IMR-90 (cell line): ENCODE measurements around the gene PSAP. TPM values are rescaled to one million over a fixed set of nuclear protein-coding genes. Genes with fewer than 3 reads are reported as not detected.

Experiments used
- ATAC-seq: fragments of 200-7000 bp; cut with Tn5 transposase; 2 replicates; pipeline ENCODE4 v1.9.1; 2020; ENCODE audit warnings: low read depth, mild to moderate bottlenecking, moderate library complexity
- BruUV-seq: library from RNA; stranded (reverse); fragments of 400-500 nt; replicated peaks from 2 replicates; lab custom pipeline; 2021; lab: Mats Ljungman, UMichigan
- CTCF ChIA-PET: fragments of 300-600 bp; formaldehyde crosslinking; extraction: SDS; loops from one replicate; lab custom pipeline; 2021; ENCODE audit warnings: antibody characterized with exemption; lab: Yijun Ruan, JAX
- POLR2A ChIA-PET: fragments of 300-600 bp; sonication (Branson Sonifier 250); formaldehyde crosslinking; loops from one replicate; lab custom pipeline; 2022; ENCODE audit warnings: antibody characterized with exemption; ENCODE audit not compliant: unreplicated experiment; lab: Charles Lee
- DNase-seq: peaks from one replicate; pipeline ENCODE4 v3.0.0; 2013
- H2AFZ ChIP-seq: replicated peaks from 2 replicates; pipeline ENCODE3; 2013; ENCODE audit warnings: low read length, mild to moderate bottlenecking; ENCODE audit not compliant: poor library complexity
- H2AK5ac ChIP-seq: 2 replicates; pipeline ENCODE4 v1.6.1; 2013; ENCODE audit warnings: low read depth, low read length, inconsistent platforms
- H2AK9ac ChIP-seq: replicated peaks from 2 replicates; pipeline ENCODE3; 2013; ENCODE audit warnings: mild to moderate bottlenecking, low read depth, low read length, moderate library complexity; ENCODE audit not compliant: poor library complexity
- H2BK120ac ChIP-seq: 2 replicates; pipeline ENCODE4 v1.6.1; 2013; ENCODE audit warnings: low read depth, low read length, inconsistent platforms
- H2BK15ac ChIP-seq: 3 replicates; pipeline ENCODE4 v1.6.1; 2013; ENCODE audit warnings: low read depth, low read length, inconsistent platforms
- H2BK20ac ChIP-seq: 2 replicates; pipeline ENCODE4 v1.6.1; 2013; ENCODE audit warnings: low read depth, mild to moderate bottlenecking, inconsistent platforms, low read length, moderate library complexity
- H2BK5ac ChIP-seq: 2 replicates; pipeline ENCODE4 v1.6.1; 2013; ENCODE audit warnings: mild to moderate bottlenecking, low read depth, low read length, inconsistent platforms; ENCODE audit not compliant: poor library complexity, severe bottlenecking
- H3K14ac ChIP-seq: replicated peaks from 2 replicates; pipeline ENCODE4 v1.6.1; 2013; ENCODE audit warnings: low read depth, low read length, inconsistent platforms
- H3K18ac ChIP-seq: 2 replicates; pipeline ENCODE4 v1.6.1; 2013; ENCODE audit warnings: low read depth, low read length, control low read depth
- H3K23ac ChIP-seq: 2 replicates; pipeline ENCODE4 v1.6.1; 2013; ENCODE audit warnings: low read depth, low read length, inconsistent platforms
- H3K27ac ChIP-seq: 2 replicates; pipeline ENCODE4 v1.5.1; 2013; ENCODE audit warnings: mild to moderate bottlenecking, control low read depth, low read length; ENCODE audit not compliant: insufficient read depth
- H3K27me3 ChIP-seq: 2 replicates; pipeline ENCODE4 v1.6.1; 2013; ENCODE audit warnings: low read length; ENCODE audit not compliant: control insufficient read depth, insufficient read depth
- H3K36me3 ChIP-seq: 2 replicates; pipeline ENCODE4 v1.6.1; 2013; ENCODE audit warnings: low read length, mixed read lengths; ENCODE audit not compliant: control insufficient read depth, insufficient read depth
- H3K4ac ChIP-seq: 2 replicates; pipeline ENCODE4 v1.6.1; 2013; ENCODE audit warnings: low read depth, low read length, inconsistent platforms
- H3K4me1 ChIP-seq: 2 replicates; pipeline ENCODE4 v1.6.1; 2013; ENCODE audit warnings: low read length, mixed read lengths; ENCODE audit not compliant: control insufficient read depth, insufficient read depth
- H3K4me2 ChIP-seq: 2 replicates; pipeline ENCODE4 v1.6.1; 2013; ENCODE audit warnings: low read depth, mild to moderate bottlenecking, control low read depth, low read length, moderate library complexity
- H3K4me3 ChIP-seq: 2 replicates; pipeline ENCODE4 v1.5.1; 2013; ENCODE audit warnings: low read depth, mild to moderate bottlenecking, control low read depth, low read length, moderate library complexity; ENCODE audit not compliant: insufficient read depth
- H3K56ac ChIP-seq: 2 replicates; pipeline ENCODE4 v1.6.1; 2013; ENCODE audit warnings: low read length, inconsistent platforms; ENCODE audit not compliant: insufficient read depth; ENCODE audit errors: extremely low read depth
- H3K79me1 ChIP-seq, 2 experiments: 2 replicates each; pipeline ENCODE4 v1.6.1; 2013; ENCODE audit warnings: low read length in 2 of 2, inconsistent platforms in 1 of 2, low read depth in 1 of 2
- H3K9ac ChIP-seq: 2 replicates; pipeline ENCODE4 v1.6.1; 2013; ENCODE audit warnings: low read depth, low read length, control low read depth
- H3K9me1 ChIP-seq: 2 replicates; pipeline ENCODE4 v1.6.1; 2013; ENCODE audit warnings: low read length, inconsistent platforms; ENCODE audit not compliant: insufficient read depth
- H3K9me3 ChIP-seq: 2 replicates; pipeline ENCODE4 v1.6.1; 2013; ENCODE audit warnings: low read length; ENCODE audit not compliant: control insufficient read depth, insufficient read depth
- H4K20me1 ChIP-seq: 2 replicates; pipeline ENCODE4 v1.6.1; 2013; ENCODE audit warnings: low read length, inconsistent platforms; ENCODE audit not compliant: insufficient read depth
- H4K5ac ChIP-seq: 2 replicates; pipeline ENCODE4 v1.6.1; 2013; ENCODE audit warnings: mild to moderate bottlenecking, low read depth, low read length, control low read depth
- H4K8ac ChIP-seq, 2 experiments: 2 replicates each; pipeline ENCODE4 v1.6.1; 2013; ENCODE audit warnings: low read depth in 2 of 2, low read length in 2 of 2, control low read depth in 1 of 2, inconsistent platforms in 1 of 2
- H4K91ac ChIP-seq: 2 replicates; pipeline ENCODE4 v1.6.1; 2013; ENCODE audit warnings: low read depth, low read length, inconsistent platforms; ENCODE audit not compliant: insufficient read depth
- BHLHE40 ChIP-seq: fragments of 150-350 bp; IDR thresholded peaks from 2 replicates; pipeline ENCODE4 v1.6.1; 2016; ENCODE audit warnings: mild to moderate bottlenecking, low read depth, low read length
- CEBPB ChIP-seq: IDR thresholded peaks from 2 replicates; pipeline ENCODE4 v1.6.1; 2012; ENCODE audit warnings: low read depth, low read length, improper control_type of control experiment
- CHD1 ChIP-seq: IDR thresholded peaks from 2 replicates; pipeline ENCODE4 v1.6.1; 2012; ENCODE audit warnings: low read depth, low read length, improper control_type of control experiment
- CTCF ChIP-seq: conservative IDR thresholded peaks from 2 replicates; pipeline ENCODE4 v1.5.1; 2012; ENCODE audit warnings: mild to moderate bottlenecking, low read depth, low read length, improper control_type of control experiment
- ELK1 ChIP-seq: fragments of 150-350 bp; IDR thresholded peaks from 2 replicates; pipeline ENCODE4 v1.6.1; 2016; ENCODE audit warnings: low read depth, mild to moderate bottlenecking, low read length, moderate library complexity, borderline replicate concordance
- FOS ChIP-seq: fragments of 150-350 bp; IDR thresholded peaks from 2 replicates; pipeline ENCODE4 v1.6.1; 2016; ENCODE audit warnings: low read depth, low read length
- MAFK ChIP-seq: IDR thresholded peaks from 2 replicates; pipeline ENCODE4 v1.6.1; 2012; ENCODE audit warnings: low read depth, low read length, improper control_type of control experiment
- MXI1 ChIP-seq: IDR thresholded peaks from 2 replicates; pipeline ENCODE4 v1.6.1; 2012; ENCODE audit warnings: low read depth, mild to moderate bottlenecking, low read length, moderate library complexity, borderline replicate concordance
- RAD21 ChIP-seq: IDR thresholded peaks from 2 replicates; pipeline ENCODE4 v1.6.1; 2012; ENCODE audit warnings: low read length, improper control_type of control experiment
- RCOR1 ChIP-seq: IDR thresholded peaks from 2 replicates; pipeline ENCODE4 v1.6.1; 2012; ENCODE audit warnings: mild to moderate bottlenecking, low read length, improper control_type of control experiment; ENCODE audit not compliant: insufficient replicate concordance
- RFX5 ChIP-seq: IDR thresholded peaks from 2 replicates; pipeline ENCODE4 v1.8.0; 2012; ENCODE audit warnings: low read depth, mild to moderate bottlenecking, low read length, moderate library complexity
- SMC3 ChIP-seq: fragments of 150-350 bp; IDR thresholded peaks from 2 replicates; pipeline ENCODE4 v1.6.1; 2016; ENCODE audit warnings: low read depth, mild to moderate bottlenecking, antibody characterized with exemption, low read length, moderate library complexity
- USF2 ChIP-seq: fragments of 150-350 bp; IDR thresholded peaks from 2 replicates; pipeline ENCODE4 v1.6.1; 2017; ENCODE audit warnings: mild to moderate bottlenecking, antibody characterized with exemption, low read length, low read depth
- WGBS, 2 experiments: methylation state at CpG; one replicate each; pipeline versions ENCODE4 v1.1.5 to v1.1.7; 2013; ENCODE audit warnings: missing lambda C conversion rate in 2 of 2; ENCODE audit not compliant: insufficient read length in 1 of 2; ENCODE audit errors: extremely low coverage in 2 of 2; 5-methylcytosine and 5-hydroxymethylcytosine counted together
- dilution Hi-C: fragments of 300-500 bp; cut with HindIII; formaldehyde crosslinking; loops from one replicate; pipeline ENCODE4 v1.14.3; 2018; ENCODE audit warnings: low sequenced_read_pairs; ENCODE audit not compliant: unreplicated experiment
- in situ Hi-C: fragments of 300-500 bp; cut with MboI; formaldehyde crosslinking; loops from 3 replicates; pipeline ENCODE4 v1.14.3; 2019; ENCODE audit warnings: low sequenced_read_pairs, inconsistent platforms, mixed read lengths
- intact Hi-C: fragments of 100-400 bp; cut with micrococcal nuclease; formaldehyde crosslinking; loops from 2 replicates; pipeline ENCODE4 v1.10.0; 2022
- polyA plus RNA-seq, 3 experiments: library from polyadenylated mRNA; depleted of rRNA; stranded (reverse); fragments of >200 nt; gene quantifications; 2 replicates each; pipeline ENCODE4 v1.2.3, GENCODE V29; 2012; ENCODE audit warnings: low replicate concordance in 1 of 3
- total RNA-seq: library from RNA; depleted of rRNA; stranded (reverse); fragments of >200 nt; gene quantifications from 2 replicates; pipeline ENCODE4 v1.2.3, GENCODE V29; 2012

Gene PSAP
- total and polyA plus RNA-seq, 2 of the 4 experiments (the other 2 are of a cell fraction), result 216 to 876 TPM

GRCh38 chr10:71888623-71889387 is 37.8 kb upstream of the PSAP start:
- Histone ChIP-seq H2BK5ac (peak overlapping the region; percentile 4), H3K4me2 (peak overlapping the region; percentile 63), H3K4ac (peak overlapping the region; percentile 59), H3K27ac (peak overlapping the region; percentile 77), H2BK120ac (peak overlapping the region; percentile 69), H3K9ac (peak overlapping the region; percentile 67), H4K5ac (peak overlapping the region; percentile 80), H2BK15ac (peak overlapping the region; percentile 25; the same call in 2 of the 3 replicates), H2AK9ac (peak overlapping the region; percentile 66), H3K4me1 (peaks cover 4% of the 10 kb centered on the region; the same call in 1 of the 2 replicates), H4K20me1 (no peaks in the 10 kb centered on the region), H3K56ac (peak overlapping the region; percentile 69), H3K79me1 (no peaks in the 10 kb centered on the region), H3K9me1 (0 out of 2 replicates have a peak, but pooled peaks cover 3% of the 10 kb centered on the region), H3K9me3 (no peaks in the 10 kb centered on the region), H3K36me3 (no peaks in the 10 kb centered on the region), H3K23ac (peak overlapping the region; percentile 68), H2AK5ac (no peak overlapping the region), H3K14ac (peak overlapping the region; percentile 74), H2BK20ac (peak overlapping the region; percentile 18; the same call in 1 of the 2 replicates), H3K27me3 (peaks cover 7% of the 10 kb centered on the region), H4K8ac (peak overlapping the region; percentile 34 to 61), H2AFZ (peak overlapping the region; percentile 88), H3K4me3 (peak overlapping the region; percentile 53), H3K18ac (peak overlapping the region; percentile 58), H4K91ac (peak overlapping the region; percentile 74)
- DNase-seq (peak; percentile 77), ATAC-seq (peak; percentile 97)
- in situ Hi-C loops (no loop called here), dilution Hi-C loops (no loop called here), intact Hi-C loops (loop anchor here (5.0 kb wide), 1 partner anchor 47 kb away; no protein-coding TSS in a partner anchor)
- BruUV-seq, result no TSS peak
- WGBS, 2 experiments, result 3% methylated on average over 18 of the region's 48 CpGs; no CpG with 5 or more reads in 1 of the 2 experiments
- ChIA-PET POLR2A (interaction anchor here (0.6 kb wide), 1 partner anchor 503 kb away, joined by 4 read pairs; no protein-coding TSS in a partner anchor), CTCF (no interaction called here)
- TF ChIP-seq FOS, result no peak
- TF ChIP-seq MAFK, result no peak
- TF ChIP-seq ELK1, result no peak
- TF ChIP-seq CTCF, result 0 out of 2 replicates have a peak, but pooled peaks have one; percentile 14
- peak; percentile 98 for TF ChIP-seq CEBPB
- no peak for TF ChIP-seq RFX5
- TF ChIP-seq MXI1, result 0 out of 2 replicates have a peak, but pooled peaks have one; percentile 38
- no peak for TF ChIP-seq CHD1
- no peak for TF ChIP-seq SMC3
- TF ChIP-seq RAD21, result no peak
- peak; percentile 75 for TF ChIP-seq BHLHE40
- peak; percentile 34 for TF ChIP-seq RCOR1
- TF ChIP-seq USF2, result no peak
